IPS-NIHi11 (cell line): Measurements from ENCODE around the gene ERFE.
A peak's percentile ranks its signal among the peaks of the same experiment; 100 is the strongest.

ENCODE experiments used
- DNase-seq: peaks from one replicate; pipeline ENCODE4 v3.0.0; 2012; ENCODE audit warnings: mixed read lengths, low spot score

The ERFE gene

GRCh38 chr2:238155761-238156694 is 2.7 kb upstream of the ERFE start:
- DNase-seq = no peak

DNA sequence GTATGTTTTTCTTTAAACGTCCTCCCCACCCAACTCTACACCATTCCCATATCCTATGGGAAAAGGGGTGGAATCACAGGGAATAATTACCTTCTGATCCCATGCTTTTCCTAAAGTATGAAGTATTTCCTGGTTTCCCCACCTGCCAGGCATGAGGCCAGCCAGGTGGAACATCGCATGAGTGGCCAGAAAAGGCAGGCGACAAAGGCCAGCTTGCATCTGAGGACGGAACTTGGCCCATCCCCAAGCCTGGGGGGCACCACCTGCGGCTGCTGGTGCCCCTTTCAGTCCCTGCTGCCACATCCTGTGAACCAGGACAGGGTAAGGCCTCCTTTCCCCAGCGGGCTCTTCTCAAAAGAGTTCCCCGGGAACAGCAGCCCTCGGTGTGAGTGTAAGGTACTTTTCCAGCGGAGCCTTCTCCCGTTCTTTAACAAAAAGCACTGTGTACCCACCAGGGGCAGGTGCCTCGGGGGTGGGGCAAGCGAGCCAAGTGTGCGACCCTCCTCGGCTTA is 1.2 kb upstream of the ERFE start:
- no peak for DNase-seq

GRCh38 chr2:238158018-238158508 is 707 bp upstream of the ERFE start:
- no peak for DNase-seq

GRCh38 chr2:238159071-238159539 is 335 bp downstream of the ERFE start:
- peak; percentile 68 for DNase-seq

GRCh38 chr2:238159661-238160205 is 963 bp downstream of the ERFE start:
- no peak for DNase-seq

- DNase-seq = peak; percentile 55
Measured at GRCh38 chr2:238160206-238161129, 1.7 kb downstream of the ERFE start.

GRCh38 chr2:238161291-238162051 is 2.7 kb downstream of the ERFE start:
- DNase-seq = no peak

DNA sequence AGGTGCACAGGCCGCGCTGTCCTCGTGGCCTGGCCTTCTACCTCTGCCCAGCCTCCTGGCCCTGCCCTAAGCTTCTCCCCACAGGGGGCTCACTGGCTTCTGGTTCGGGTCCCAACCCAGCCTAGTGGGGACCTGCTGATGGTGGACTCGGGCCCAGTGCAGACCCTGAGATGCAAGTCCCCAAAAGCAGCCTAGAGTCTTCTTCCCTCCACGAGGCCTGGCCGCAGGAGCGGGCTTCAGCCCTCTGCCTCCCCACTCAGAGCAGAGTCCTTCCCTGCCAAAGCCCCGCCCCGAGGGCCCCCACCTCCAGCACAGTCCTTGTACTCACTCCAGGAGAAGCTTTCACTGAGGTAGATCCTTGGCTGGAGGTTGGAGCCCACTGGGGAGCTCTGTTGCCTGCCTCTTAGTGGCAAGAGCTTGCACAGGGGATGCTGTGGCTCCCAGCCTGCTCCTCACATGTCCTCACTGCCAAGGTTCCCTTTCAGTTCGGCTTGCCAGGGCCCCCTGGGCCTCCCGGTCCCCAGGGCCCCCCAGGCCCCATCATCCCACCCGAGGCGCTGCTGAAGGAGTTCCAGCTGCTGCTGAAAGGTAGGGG is 3.6 kb downstream of the ERFE start:
- no peak for DNase-seq

GRCh38 chr2:238162846-238163441 is 4.2 kb downstream of the ERFE start:
- DNase-seq = no peak

GRCh38 chr2:238163481-238164198 is 4.9 kb downstream of the ERFE start:
- peak; percentile 68 for DNase-seq

DNA sequence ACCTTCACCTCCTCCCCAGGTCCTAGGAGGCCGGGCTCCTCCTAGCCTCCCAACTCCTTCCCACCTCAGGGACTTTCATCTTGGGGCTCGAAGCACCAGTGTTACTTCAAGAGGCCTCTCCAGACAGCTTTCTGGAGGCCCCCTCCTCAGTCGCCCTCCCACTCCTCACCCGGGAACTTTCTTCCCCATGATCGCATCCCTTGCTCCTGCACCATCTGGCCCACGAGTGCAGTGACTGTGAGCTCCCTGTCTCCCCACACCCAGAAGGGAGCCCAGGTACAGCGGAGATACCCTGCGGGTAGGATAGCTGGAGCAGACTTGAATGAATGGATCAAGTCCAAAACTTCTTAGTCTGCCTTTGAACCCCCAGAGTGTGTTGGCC is 6.1 kb downstream of the ERFE start:
- DNase-seq = no peak

GRCh38 chr2:238165288-238165921 is 6.6 kb downstream of the ERFE start:
- DNase-seq = no peak

DNA sequence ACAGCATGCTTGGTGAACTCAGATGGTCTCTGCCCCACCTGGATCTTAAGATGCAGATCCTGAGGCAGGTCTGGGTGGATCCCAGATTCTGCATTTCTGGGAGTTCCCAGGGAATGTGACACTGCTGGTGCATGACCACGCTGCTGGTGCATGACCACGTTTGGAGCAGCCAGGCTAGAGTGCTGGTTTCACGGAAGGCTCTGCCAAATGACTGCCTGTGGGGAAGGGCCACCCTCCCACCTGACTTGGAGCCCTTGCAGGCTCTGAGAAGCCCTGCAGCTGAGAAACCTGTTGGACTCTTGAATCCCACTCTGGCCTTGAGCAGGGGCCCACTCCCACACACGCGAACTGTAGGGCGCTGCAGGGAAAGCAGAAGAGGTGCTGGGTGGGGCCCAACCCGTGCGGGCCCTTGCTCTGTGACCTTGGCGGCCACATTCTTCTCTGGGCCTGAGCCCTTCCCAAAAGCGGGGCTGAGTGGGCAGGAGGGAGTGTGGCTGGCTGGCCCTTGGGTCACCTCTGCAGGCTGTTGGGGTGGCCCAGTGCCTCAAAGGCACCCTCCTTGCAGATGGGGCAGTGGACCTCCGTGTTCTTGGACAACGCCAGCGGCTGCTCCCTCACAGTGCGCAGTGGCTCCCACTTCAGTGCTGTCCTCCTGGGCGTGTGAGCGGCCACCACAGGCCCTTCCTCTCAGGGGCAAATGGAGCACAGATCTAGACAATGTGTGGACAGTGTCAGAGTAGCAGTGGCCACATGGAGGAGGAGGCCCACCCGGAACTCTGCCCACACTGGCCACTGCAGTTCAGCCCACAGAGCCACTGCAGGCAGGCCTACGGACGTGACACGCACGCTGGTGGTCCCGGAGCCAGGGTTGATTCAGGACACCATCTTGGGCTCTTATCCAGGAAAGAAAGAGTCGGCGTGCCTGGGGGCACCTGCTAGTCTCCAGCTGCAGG is 7.9 kb downstream of the ERFE start:
- no peak for DNase-seq

- no peak for DNase-seq
Measured at GRCh38 chr2:238167344-238167715, 8.6 kb downstream of the ERFE start.

GRCh38 chr2:238167761-238168160 is 9.0 kb downstream of the ERFE start:
- no peak for DNase-seq

DNA sequence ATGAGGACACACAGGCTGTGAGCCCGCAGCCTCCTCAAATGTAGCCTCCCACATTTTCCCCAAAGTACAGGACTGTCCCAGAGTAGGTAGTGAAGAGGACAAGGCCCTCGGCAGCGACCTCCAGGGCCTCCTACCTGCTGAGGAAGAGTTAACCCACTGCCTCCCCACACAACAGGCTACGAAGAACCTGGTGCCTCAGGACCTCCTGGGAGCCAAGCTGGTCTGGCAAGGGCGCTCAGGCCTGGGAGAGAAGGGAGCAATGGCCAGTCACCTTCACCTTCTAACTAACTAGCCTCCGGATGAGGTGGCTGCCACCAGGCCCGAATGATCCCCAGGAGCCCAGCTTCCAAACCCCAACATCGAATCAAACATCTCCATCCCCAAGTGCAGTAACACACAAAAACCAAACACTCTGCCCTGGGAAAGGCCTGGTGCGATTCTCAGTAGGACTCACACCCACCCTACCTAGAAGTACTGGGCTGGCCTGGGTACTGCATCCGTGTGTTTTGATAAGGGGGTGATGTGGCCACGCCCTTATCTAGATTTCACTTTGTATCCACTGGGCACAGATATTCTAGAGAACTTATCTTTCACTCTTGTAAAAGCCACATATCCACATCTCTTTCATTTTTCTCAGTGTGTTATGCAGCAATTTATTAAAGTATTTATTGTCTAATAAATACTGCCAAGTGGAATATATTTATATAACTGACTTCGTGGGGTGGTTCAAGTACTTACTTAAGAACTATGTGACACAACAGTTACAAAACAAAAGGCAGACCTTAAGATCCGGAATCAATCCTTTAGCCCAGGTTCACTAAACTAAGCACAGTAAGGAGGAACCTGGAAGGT is 9.7 kb downstream of the ERFE start:
- no peak for DNase-seq

- no peak for DNase-seq
Measured at GRCh38 chr2:238169048-238169707, 10.4 kb downstream of the ERFE start.
